IMR-90 (cell line): ENCODE results near the gene BRIP1.

Experiments
- BHLHE40 ChIP-seq: fragments of 150-350 bp; IDR thresholded peaks from 2 replicates; pipeline ENCODE4 v1.6.1; 2016; ENCODE audit warnings: mild to moderate bottlenecking, low read depth, low read length
- CTCF ChIP-seq: conservative IDR thresholded peaks from 2 replicates; pipeline ENCODE4 v1.5.1; 2012; ENCODE audit warnings: mild to moderate bottlenecking, low read depth, low read length, improper control_type of control experiment
- MAFK ChIP-seq: IDR thresholded peaks from 2 replicates; pipeline ENCODE4 v1.6.1; 2012; ENCODE audit warnings: low read depth, low read length, improper control_type of control experiment
- MXI1 ChIP-seq: IDR thresholded peaks from 2 replicates; pipeline ENCODE4 v1.6.1; 2012; ENCODE audit warnings: low read depth, mild to moderate bottlenecking, low read length, moderate library complexity, borderline replicate concordance
- POLR2A ChIP-seq: IDR thresholded peaks from 2 replicates; pipeline ENCODE4 v1.6.1; 2012; ENCODE audit warnings: mild to moderate bottlenecking, low read depth, low read length
- RAD21 ChIP-seq: IDR thresholded peaks from 2 replicates; pipeline ENCODE4 v1.6.1; 2012; ENCODE audit warnings: low read length, improper control_type of control experiment
- RCOR1 ChIP-seq: IDR thresholded peaks from 2 replicates; pipeline ENCODE4 v1.6.1; 2012; ENCODE audit warnings: mild to moderate bottlenecking, low read length, improper control_type of control experiment; ENCODE audit not compliant: insufficient replicate concordance
- RFX5 ChIP-seq: IDR thresholded peaks from 2 replicates; pipeline ENCODE4 v1.8.0; 2012; ENCODE audit warnings: low read depth, mild to moderate bottlenecking, low read length, moderate library complexity

- TF ChIP-seq RCOR1 = no peak
- no peak for TF ChIP-seq CTCF
- no peak for TF ChIP-seq POLR2A
- no peak for TF ChIP-seq RAD21
- TF ChIP-seq BHLHE40 = no peak
- no peak for TF ChIP-seq MXI1
- no peak for TF ChIP-seq RFX5
- no peak for TF ChIP-seq MAFK
Measured at GRCh38 chr17:61728297-61728836, 135.0 kb downstream of the BRIP1 start.
